IgD-negative memory B cell (primary cell): Measurements from ENCODE around the gene IGDCC3. TPM values are rescaled to one million over a fixed set of nuclear protein-coding genes. Genes with fewer than 3 reads are reported as not detected.

Experiments
- H3K27ac Mint-ChIP-seq, 3 donors: one replicate each; pipeline ENCODE4 v1.8.0; 2020 to 2022; ENCODE audit warnings: mild to moderate bottlenecking in 3 of 3, mixed read lengths in 3 of 3, moderate library complexity in 1 of 3
- H3K27me3 Mint-ChIP-seq: one replicate; pipeline ENCODE4 v1.8.0; 2021; ENCODE audit warnings: mixed read lengths
- H3K36me3 Mint-ChIP-seq: one replicate; pipeline ENCODE4 v1.8.0; 2020; ENCODE audit warnings: mild to moderate bottlenecking, mixed read lengths
- H3K4me1 Mint-ChIP-seq, 3 donors: one replicate each; pipeline ENCODE4 v1.8.0; 2020 to 2022; ENCODE audit warnings: mixed read lengths in 3 of 3, mild to moderate bottlenecking in 1 of 3
- H3K4me3 Mint-ChIP-seq, 4 donors: one replicate each; pipeline ENCODE4 v1.8.0; 2020 to 2022; ENCODE audit warnings: mild to moderate bottlenecking in 4 of 4, mixed read lengths in 4 of 4, moderate library complexity in 3 of 4
- H3K9me3 Mint-ChIP-seq, 3 donors: one replicate each; pipeline ENCODE4 v1.8.0; 2020 to 2021; ENCODE audit warnings: mixed read lengths in 3 of 3, mild to moderate bottlenecking in 1 of 3
- polyA plus RNA-seq: library from polyadenylated mRNA; unstranded; fragments of 300-500 nt; fragmentation: Illumina TruSeq; gene quantifications from one replicate; pipeline ENCODE4 v1.2.3, GENCODE V29; 2021

IGDCC3 gene
- not detected for polyA plus RNA-seq

- Mint-ChIP-seq H3K27ac (no peak within 1 kb of the TSS), H3K27me3 (peaks cover 48% of the 10 kb centered on the region)
Observed at GRCh38 chr15:65377976-65378366, at the start of gene IGDCC3. Gene IGDCC3 (minus strand): TSS chr15:65378002. CDS start chr15:65377788, 214 bp downstream.

GRCh38 chr15:65426216-65426853 is 48.5 kb upstream of the IGDCC3 start:
- Mint-ChIP-seq H3K27ac (no peak overlapping the region), H3K27me3 (peaks cover 33% of the 10 kb centered on the region), H3K4me3 (no peak overlapping the region), H3K36me3 (peaks cover 4% of the 10 kb centered on the region), H3K4me1 (peaks cover 0 to 11% (median 8%) of the 10 kb centered on the region in 3 donors), H3K9me3 (no peaks in the 10 kb centered on the region)

More at GRCh38 chr15:65377976-65378366, at the start of gene IGDCC3:
- H3K36me3 Mint-ChIP-seq, result no peaks in the 10 kb centered on the region
- peaks cover 0 to 3% (median 0%) of the 10 kb centered on the region in 3 donors for H3K9me3 Mint-ChIP-seq
- H3K4me1 Mint-ChIP-seq, result peaks cover 6 to 9% (median 7%) of the 10 kb centered on the region in 3 donors
- H3K4me3 Mint-ChIP-seq, result peak within 1 kb of the TSS; percentile 77 to 89 (median 81)

GRCh38 chr15:65424683-65425082 is 46.9 kb upstream of the IGDCC3 start:
- H3K36me3 Mint-ChIP-seq, result peaks cover 4% of the 10 kb centered on the region
- peaks cover 45% of the 10 kb centered on the region for H3K27me3 Mint-ChIP-seq
- peaks cover 0 to 11% (median 8%) of the 10 kb centered on the region in 3 donors for H3K4me1 Mint-ChIP-seq
- H3K4me3 Mint-ChIP-seq, result peak overlapping the region in 1 of 4 donors; percentile 23
- H3K9me3 Mint-ChIP-seq, result no peaks in the 10 kb centered on the region
- no peak overlapping the region for H3K27ac Mint-ChIP-seq

GRCh38 chr15:65423976-65424679 is 46.3 kb upstream of the IGDCC3 start:
- Mint-ChIP-seq H3K4me1 (peaks cover 0 to 11% (median 8%) of the 10 kb centered on the region in 3 donors), H3K27me3 (peaks cover 48% of the 10 kb centered on the region), H3K4me3 (peak overlapping the region in 3 of 4 donors; percentile 1 to 54 (median 47)), H3K9me3 (no peaks in the 10 kb centered on the region), H3K36me3 (peaks cover 2% of the 10 kb centered on the region), H3K27ac (no peak overlapping the region)

GRCh38 chr15:65423150-65423975 is 45.6 kb upstream of the IGDCC3 start:
- peaks cover 2% of the 10 kb centered on the region for H3K36me3 Mint-ChIP-seq
- H3K9me3 Mint-ChIP-seq, result no peaks in the 10 kb centered on the region
- no peak overlapping the region for H3K27ac Mint-ChIP-seq
- peaks cover 0 to 11% (median 8%) of the 10 kb centered on the region in 3 donors for H3K4me1 Mint-ChIP-seq
- H3K27me3 Mint-ChIP-seq, result peaks cover 50% of the 10 kb centered on the region
- peak overlapping the region; percentile 54 to 90 (median 71) for H3K4me3 Mint-ChIP-seq

GRCh38 chr15:65421360-65422215 is 43.8 kb upstream of the IGDCC3 start:
- Mint-ChIP-seq H3K9me3 (no peaks in the 10 kb centered on the region), H3K4me1 (peaks cover 0 to 11% (median 8%) of the 10 kb centered on the region in 3 donors), H3K27ac (no peak overlapping the region), H3K36me3 (peaks cover 2% of the 10 kb centered on the region), H3K27me3 (peaks cover 59% of the 10 kb centered on the region), H3K4me3 (peak overlapping the region; percentile 4 to 95 (median 86))

GRCh38 chr15:65420975-65421359 is 43.2 kb upstream of the IGDCC3 start:
- peaks cover 0 to 11% (median 8%) of the 10 kb centered on the region in 3 donors for H3K4me1 Mint-ChIP-seq
- peaks cover 2% of the 10 kb centered on the region for H3K36me3 Mint-ChIP-seq
- peaks cover 58% of the 10 kb centered on the region for H3K27me3 Mint-ChIP-seq
- H3K9me3 Mint-ChIP-seq, result no peaks in the 10 kb centered on the region
- H3K4me3 Mint-ChIP-seq, result no peak overlapping the region
- H3K27ac Mint-ChIP-seq, result no peak overlapping the region

- peaks cover 4% of the 10 kb centered on the region for H3K36me3 Mint-ChIP-seq
- H3K4me3 Mint-ChIP-seq, result no peak overlapping the region
- peaks cover 49% of the 10 kb centered on the region for H3K27me3 Mint-ChIP-seq
- no peak overlapping the region for H3K27ac Mint-ChIP-seq
- no peaks in the 10 kb centered on the region for H3K9me3 Mint-ChIP-seq
- peaks cover 0 to 11% (median 8%) of the 10 kb centered on the region in 3 donors for H3K4me1 Mint-ChIP-seq
Observed at GRCh38 chr15:65418596-65418995, 40.8 kb upstream of the IGDCC3 start.

- Mint-ChIP-seq H3K27me3 (peaks cover 37% of the 10 kb centered on the region), H3K4me1 (peaks cover 0 to 2% (median under 1%) of the 10 kb centered on the region in 3 donors), H3K36me3 (peaks cover 4% of the 10 kb centered on the region), H3K27ac (peak overlapping the region in 1 of 3 donors; percentile 64), H3K9me3 (no peaks in the 10 kb centered on the region), H3K4me3 (no peak overlapping the region)
Observed at GRCh38 chr15:65416845-65417416, 39.1 kb upstream of the IGDCC3 start.

GRCh38 chr15:65414841-65415621 is 37.2 kb upstream of the IGDCC3 start:
- Mint-ChIP-seq H3K4me1 (peaks cover 0 to 5% (median 2%) of the 10 kb centered on the region in 3 donors), H3K9me3 (no peaks in the 10 kb centered on the region), H3K27ac (no peak overlapping the region), H3K36me3 (peaks cover 4% of the 10 kb centered on the region), H3K27me3 (peaks cover 26% of the 10 kb centered on the region), H3K4me3 (no peak overlapping the region)

- Mint-ChIP-seq H3K9me3 (no peaks in the 10 kb centered on the region), H3K4me3 (no peak overlapping the region), H3K36me3 (peaks cover 4% of the 10 kb centered on the region), H3K4me1 (peaks cover 8 to 13% (median 8%) of the 10 kb centered on the region in 3 donors), H3K27me3 (peaks cover 29% of the 10 kb centered on the region), H3K27ac (no peak overlapping the region)
Observed at GRCh38 chr15:65413760-65414144, 36.0 kb upstream of the IGDCC3 start.

GRCh38 chr15:65413051-65413759 is 35.4 kb upstream of the IGDCC3 start:
- Mint-ChIP-seq H3K4me3 (no peak overlapping the region), H3K36me3 (peaks cover 4% of the 10 kb centered on the region), H3K9me3 (no peaks in the 10 kb centered on the region), H3K27me3 (peaks cover 24% of the 10 kb centered on the region), H3K27ac (no peak overlapping the region), H3K4me1 (peaks cover 8 to 15% (median 8%) of the 10 kb centered on the region in 3 donors)

GRCh38 chr15:65412556-65412955 is 34.8 kb upstream of the IGDCC3 start:
- Mint-ChIP-seq H3K4me3 (no peak overlapping the region), H3K27ac (no peak overlapping the region), H3K36me3 (peaks cover 4% of the 10 kb centered on the region), H3K27me3 (peaks cover 23% of the 10 kb centered on the region), H3K9me3 (no peaks in the 10 kb centered on the region), H3K4me1 (peaks cover 8 to 15% (median 8%) of the 10 kb centered on the region in 3 donors)
